ENCODE measurements around the gene A2ML1. TPM values are rescaled to one million over a fixed set of nuclear protein-coding genes. Genes with fewer than 3 reads are reported as not detected.
"Not testable (repeated sequence)": the region's sequence is repeated elsewhere in the genome, so short reads cannot be mapped to it uniquely, and the experiment has no call there.

The A2ML1 gene
- total and polyA plus RNA-seq, 2 of the 4 experiments (the other 2 are of a cell fraction) = not detected

DNA sequence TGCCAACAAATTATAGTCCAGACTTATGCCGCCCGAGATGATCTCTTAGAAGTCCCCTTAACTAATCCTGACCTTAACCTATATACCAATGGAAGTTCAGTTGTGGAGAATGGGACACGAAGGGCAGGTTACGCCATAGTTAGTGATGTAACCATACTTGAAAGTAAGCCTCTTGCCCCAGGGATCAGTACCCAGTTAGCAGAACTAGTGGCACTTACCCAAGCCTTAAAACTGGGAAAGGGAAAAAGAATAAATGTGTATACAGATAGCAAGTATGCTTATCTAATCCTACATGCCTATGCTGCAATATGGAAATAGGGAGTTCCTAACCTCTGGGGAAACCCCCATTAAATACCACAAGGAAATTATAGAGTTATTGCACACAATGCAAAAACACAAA, 29.2 kb upstream of the A2ML1 start:
- H2BK20ac ChIP-seq (ENCODE audit: low read depth, low read length); H3K27ac ChIP-seq (ENCODE audit: insufficient read depth, low read length); H4K5ac ChIP-seq (ENCODE audit: low read depth, low read length); H3K36me3 ChIP-seq (ENCODE audit: control insufficient read depth, insufficient read depth, low read length); H2BK5ac ChIP-seq (ENCODE audit: low read depth, low read length, poor library complexity, severe bottlenecking); DNase-seq; CTCF ChIA-PET; H3K14ac ChIP-seq (replicated peaks; ENCODE audit: low read depth, low read length); H2AK5ac ChIP-seq (ENCODE audit: low read depth, low read length); H3K56ac ChIP-seq (ENCODE audit: extremely low read depth, insufficient read depth, low read length); H3K9me3 ChIP-seq (ENCODE audit: control insufficient read depth, insufficient read depth, low read length); H3K4me1 ChIP-seq (ENCODE audit: control insufficient read depth, insufficient read depth, low read length); H4K8ac ChIP-seq (ENCODE audit: low read depth in 2 of 2, low read length in 2 of 2); H2BK15ac ChIP-seq (ENCODE audit: low read depth, low read length); POLR2A ChIA-PET (ENCODE audit: unreplicated experiment); H3K18ac ChIP-seq (ENCODE audit: low read depth, low read length); H3K4me2 ChIP-seq (ENCODE audit: low read depth, low read length); in situ Hi-C loops (cut with MboI; ENCODE audit: low sequenced_read_pairs); H3K4me3 ChIP-seq (ENCODE audit: insufficient read depth, low read depth, low read length); H2AFZ ChIP-seq (replicated peaks; ENCODE audit: low read length, poor library complexity); H4K20me1 ChIP-seq (ENCODE audit: insufficient read depth, low read length); ATAC-seq (ENCODE audit: low read depth); BruUV-seq (replicated peaks); H3K4ac ChIP-seq (ENCODE audit: low read depth, low read length); H4K91ac ChIP-seq (ENCODE audit: insufficient read depth, low read depth, low read length); H3K9me1 ChIP-seq (ENCODE audit: insufficient read depth, low read length); intact Hi-C loops (cut with micrococcal nuclease); H2BK120ac ChIP-seq (ENCODE audit: low read depth, low read length); H3K79me1 ChIP-seq (ENCODE audit: low read depth in 1 of 2, low read length in 2 of 2); H2AK9ac ChIP-seq (replicated peaks; ENCODE audit: low read depth, low read length, poor library complexity); H3K23ac ChIP-seq (ENCODE audit: low read depth, low read length); dilution Hi-C loops (cut with HindIII; ENCODE audit: low sequenced_read_pairs, unreplicated experiment); H3K9ac ChIP-seq (ENCODE audit: low read depth, low read length); H3K27me3 ChIP-seq (ENCODE audit: control insufficient read depth, insufficient read depth, low read length): not testable (repeated sequence)
- no CpG with 5 or more reads among the region's 4 CpGs for WGBS, 2 experiments (ENCODE audit: extremely low coverage in 2 of 2, insufficient read length in 1 of 2)

DNA sequence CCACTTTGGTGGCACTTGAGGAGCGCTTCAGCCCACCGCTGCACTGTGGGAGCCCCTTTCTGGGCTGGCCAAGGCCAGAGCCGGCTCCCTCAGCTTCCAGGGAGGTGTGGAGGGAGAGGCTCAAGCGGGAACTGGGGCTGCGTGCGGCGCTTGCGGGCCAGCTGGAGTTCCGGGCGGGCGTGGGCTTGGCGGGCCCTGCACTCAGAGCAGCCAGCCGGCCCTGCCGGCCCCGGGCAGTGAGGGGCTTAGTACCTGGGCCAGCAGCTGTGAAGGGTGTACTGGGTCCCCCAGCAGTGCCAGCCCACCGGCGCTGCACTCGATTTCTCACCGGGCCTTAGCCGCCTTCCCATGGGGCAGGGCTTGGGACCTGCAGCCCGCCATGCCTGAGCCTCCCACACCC, 27.8 kb upstream of the A2ML1 start:
- H2BK5ac ChIP-seq (ENCODE audit: low read depth, low read length, poor library complexity, severe bottlenecking); H3K14ac ChIP-seq (replicated peaks; ENCODE audit: low read depth, low read length); H3K4ac ChIP-seq (ENCODE audit: low read depth, low read length); H2BK20ac ChIP-seq (ENCODE audit: low read depth, low read length); H4K91ac ChIP-seq (ENCODE audit: insufficient read depth, low read depth, low read length); CTCF ChIA-PET; BruUV-seq (replicated peaks); H3K9ac ChIP-seq (ENCODE audit: low read depth, low read length); H4K20me1 ChIP-seq (ENCODE audit: insufficient read depth, low read length); H4K5ac ChIP-seq (ENCODE audit: low read depth, low read length); H4K8ac ChIP-seq (ENCODE audit: low read depth in 2 of 2, low read length in 2 of 2); intact Hi-C loops (cut with micrococcal nuclease); H3K23ac ChIP-seq (ENCODE audit: low read depth, low read length); H3K27ac ChIP-seq (ENCODE audit: insufficient read depth, low read length); in situ Hi-C loops (cut with MboI; ENCODE audit: low sequenced_read_pairs); POLR2A ChIA-PET (ENCODE audit: unreplicated experiment); H3K9me1 ChIP-seq (ENCODE audit: insufficient read depth, low read length); H3K4me3 ChIP-seq (ENCODE audit: insufficient read depth, low read depth, low read length); H2BK120ac ChIP-seq (ENCODE audit: low read depth, low read length); H3K56ac ChIP-seq (ENCODE audit: extremely low read depth, insufficient read depth, low read length); H3K4me1 ChIP-seq (ENCODE audit: control insufficient read depth, insufficient read depth, low read length); H3K27me3 ChIP-seq (ENCODE audit: control insufficient read depth, insufficient read depth, low read length); H2AFZ ChIP-seq (replicated peaks; ENCODE audit: low read length, poor library complexity); H3K18ac ChIP-seq (ENCODE audit: low read depth, low read length); H3K4me2 ChIP-seq (ENCODE audit: low read depth, low read length); H3K9me3 ChIP-seq (ENCODE audit: control insufficient read depth, insufficient read depth, low read length); DNase-seq; ATAC-seq (ENCODE audit: low read depth); H3K36me3 ChIP-seq (ENCODE audit: control insufficient read depth, insufficient read depth, low read length); H2AK5ac ChIP-seq (ENCODE audit: low read depth, low read length); dilution Hi-C loops (cut with HindIII; ENCODE audit: low sequenced_read_pairs, unreplicated experiment); H2AK9ac ChIP-seq (replicated peaks; ENCODE audit: low read depth, low read length, poor library complexity); H3K79me1 ChIP-seq (ENCODE audit: low read depth in 1 of 2, low read length in 2 of 2); H2BK15ac ChIP-seq (ENCODE audit: low read depth, low read length): not testable (repeated sequence)
- WGBS, 2 experiments (ENCODE audit: extremely low coverage in 2 of 2, insufficient read length in 1 of 2) = no CpG with 5 or more reads among the region's 21 CpGs
